HG03108 (cell line): ENCODE results near the gene TMTC2.

Experiments
- ATAC-seq: cut with Tn5 transposase; IDR thresholded peaks from one replicate; pipeline ENCODE4 v1.9.1; 2021; ENCODE audit warnings: moderate library complexity; ENCODE audit not compliant: unreplicated experiment

The TMTC2 gene

DNA sequence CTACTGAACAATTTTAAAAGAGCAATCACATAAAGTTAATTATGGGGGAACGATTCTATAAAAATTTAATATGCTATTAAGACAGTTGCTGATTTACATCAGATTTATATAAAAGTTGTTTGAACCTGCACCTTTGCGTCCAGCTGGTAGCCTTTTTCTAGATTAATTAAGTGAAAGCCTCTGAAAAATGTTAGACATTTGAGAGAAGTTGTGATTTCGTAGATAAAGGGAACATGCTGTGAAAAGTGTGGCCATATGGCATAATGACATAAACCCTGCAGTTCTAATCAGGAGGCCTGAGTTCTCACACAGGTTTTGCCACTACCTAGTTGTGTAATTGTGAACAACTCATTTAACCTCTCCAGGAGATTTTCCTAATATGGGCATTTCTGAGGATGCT, 187.2 kb downstream of the TMTC2 start:
- no peak for ATAC-seq

DNA sequence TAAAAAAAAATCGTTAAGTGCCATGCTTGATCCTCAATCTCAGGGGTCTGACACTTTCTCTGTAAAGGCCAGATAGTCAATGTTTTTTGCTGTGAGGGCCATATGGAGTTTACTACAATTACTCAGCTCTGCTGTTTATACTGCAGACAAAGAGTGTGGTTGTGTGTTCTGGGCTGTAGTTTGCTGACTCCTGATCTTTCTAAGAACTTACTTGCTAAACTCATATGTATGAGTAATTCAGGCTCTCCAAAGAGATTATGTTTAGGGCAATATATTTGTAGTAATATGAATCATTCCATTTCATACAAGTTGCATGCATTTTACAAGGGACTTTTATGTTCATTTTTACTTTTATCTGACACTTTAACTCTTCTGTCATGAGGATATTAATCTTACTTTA, 188.2 kb downstream of the TMTC2 start:
- no peak for ATAC-seq

DNA sequence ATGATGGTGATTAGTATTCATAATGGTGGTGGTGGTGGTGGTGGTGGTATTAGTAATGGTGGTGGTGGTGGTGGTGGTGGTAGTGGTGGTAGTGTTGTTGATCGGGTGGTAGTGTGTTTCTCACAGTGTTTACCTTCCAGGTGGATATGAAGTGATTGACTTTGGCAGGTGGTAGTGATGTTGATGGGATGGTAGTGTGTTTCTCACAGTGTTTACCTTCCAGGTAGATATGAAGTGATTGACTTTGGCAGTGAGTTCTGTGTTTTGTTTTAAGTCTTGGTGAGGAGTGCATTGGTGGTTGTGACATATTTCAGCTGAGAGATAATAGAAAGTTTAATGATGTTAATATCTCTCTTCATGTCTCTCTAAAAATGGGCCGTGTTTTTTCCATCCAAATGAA, 189.4 kb downstream of the TMTC2 start:
- no peak for ATAC-seq

DNA sequence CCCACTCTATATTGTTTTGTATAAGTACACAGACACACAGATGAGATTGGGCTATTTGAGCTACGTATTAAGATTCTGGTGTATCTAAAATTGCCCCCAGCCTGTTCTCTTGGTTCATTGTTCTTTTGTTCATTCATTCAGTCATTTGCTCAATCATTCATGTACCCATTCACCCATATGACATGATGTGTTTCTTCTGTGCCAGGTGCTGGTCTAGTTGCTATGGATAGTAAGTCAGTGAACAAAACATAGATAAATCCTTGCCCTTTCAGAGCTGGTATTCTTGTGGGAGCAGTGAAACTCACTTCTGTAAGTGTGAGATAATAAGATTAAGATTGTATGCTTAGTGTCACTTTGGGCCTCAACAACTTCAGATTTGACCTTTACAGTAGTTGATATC, 191.3 kb downstream of the TMTC2 start:
- ATAC-seq = no peak

DNA sequence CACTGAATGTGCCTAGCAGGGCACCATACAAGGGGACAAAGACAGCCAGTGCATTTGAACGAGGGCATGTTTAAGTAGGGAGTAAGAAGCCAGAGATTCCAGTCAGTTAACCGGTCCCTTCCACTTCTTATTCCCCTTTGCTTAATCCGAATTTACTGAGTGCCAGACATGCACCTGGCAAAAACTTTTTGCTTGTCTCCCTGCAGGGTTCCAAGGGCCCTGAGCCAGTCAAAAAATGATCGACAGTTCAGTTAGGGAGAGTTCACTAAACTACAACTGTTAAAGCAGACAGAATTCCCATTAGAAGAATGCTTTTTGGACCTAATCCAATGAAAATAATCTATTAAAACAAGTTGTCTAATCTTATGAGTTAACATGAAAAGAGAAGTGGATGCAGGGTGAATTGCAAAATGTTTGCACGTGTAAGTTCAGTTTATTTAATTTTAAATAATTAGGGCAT, 193.8 kb downstream of the TMTC2 start:
- ATAC-seq = no peak

DNA sequence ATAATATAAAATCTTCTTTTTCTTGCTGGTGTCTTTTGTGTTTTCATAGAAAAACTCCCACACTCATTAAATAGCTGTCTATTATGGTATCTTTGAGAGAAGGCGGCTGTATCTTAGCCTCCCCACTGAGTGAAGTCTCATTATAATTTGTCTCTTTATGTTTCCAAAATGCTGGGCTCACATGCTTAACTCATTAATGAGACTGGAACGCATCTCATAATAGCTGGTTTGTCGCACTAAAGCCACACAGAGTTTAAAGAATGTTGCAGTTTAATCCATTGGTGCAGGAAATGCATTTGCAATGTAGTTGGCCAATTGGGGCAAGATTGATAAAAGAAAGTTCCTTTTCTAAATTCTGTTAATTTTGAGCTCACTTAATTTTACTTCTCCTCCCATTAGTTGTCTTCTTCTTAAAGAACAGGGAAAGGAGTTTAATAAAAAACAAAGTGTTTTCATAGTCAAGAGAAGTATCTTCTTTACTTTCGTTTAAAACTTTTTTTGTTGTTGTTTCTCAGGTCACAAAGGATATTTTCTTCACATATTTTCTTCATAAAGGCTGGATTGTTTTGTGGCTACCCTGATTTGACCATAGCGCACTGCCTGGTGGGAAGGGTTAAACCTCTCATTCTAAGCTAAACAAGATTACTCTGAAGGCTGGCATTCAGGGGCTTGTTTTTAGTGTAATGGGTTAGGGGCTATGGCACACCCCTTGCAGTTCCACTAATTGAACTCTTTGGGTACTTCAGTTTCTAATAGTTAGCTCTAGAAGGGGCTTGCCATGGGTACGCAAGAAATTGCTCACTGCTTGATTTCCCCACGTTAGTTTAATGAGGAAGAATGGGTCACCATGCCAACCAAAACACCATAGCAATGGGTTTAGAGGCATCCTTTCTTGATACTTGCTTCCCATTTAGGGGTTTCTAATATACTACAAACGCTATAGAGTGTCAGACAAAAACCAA, 197.0 kb downstream of the TMTC2 start:
- ATAC-seq = no peak

DNA sequence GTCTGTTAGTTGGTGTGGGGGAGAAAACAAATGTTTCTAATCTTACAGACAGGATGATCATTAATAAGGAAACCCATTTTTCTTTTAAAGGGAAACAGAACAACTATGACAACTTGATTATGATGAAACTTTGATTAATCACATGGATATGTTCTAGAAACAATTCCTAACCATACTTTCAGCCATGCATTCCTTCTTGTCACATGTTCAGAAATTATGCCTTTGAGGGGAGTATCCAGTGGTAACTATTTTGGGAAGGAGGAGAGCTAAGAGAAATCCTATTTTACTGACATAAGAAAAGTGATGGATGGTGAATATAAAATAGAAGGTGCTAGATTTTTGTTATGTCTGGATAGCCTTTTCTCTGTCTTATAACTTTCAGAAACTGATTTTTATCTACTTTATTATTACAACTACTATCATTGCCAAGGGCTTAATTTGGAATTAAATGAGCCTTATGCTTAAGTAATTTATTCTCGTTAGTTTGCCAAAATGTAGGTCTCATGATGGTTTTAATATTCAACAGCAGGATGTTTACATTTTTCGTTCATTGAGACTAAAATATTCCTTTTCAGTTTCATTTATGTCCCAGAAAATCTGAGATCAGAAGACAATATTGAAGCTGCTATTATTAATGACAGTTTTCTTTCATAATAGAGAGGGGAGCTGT, 200.1 kb downstream of the TMTC2 start:
- ATAC-seq = no peak

DNA sequence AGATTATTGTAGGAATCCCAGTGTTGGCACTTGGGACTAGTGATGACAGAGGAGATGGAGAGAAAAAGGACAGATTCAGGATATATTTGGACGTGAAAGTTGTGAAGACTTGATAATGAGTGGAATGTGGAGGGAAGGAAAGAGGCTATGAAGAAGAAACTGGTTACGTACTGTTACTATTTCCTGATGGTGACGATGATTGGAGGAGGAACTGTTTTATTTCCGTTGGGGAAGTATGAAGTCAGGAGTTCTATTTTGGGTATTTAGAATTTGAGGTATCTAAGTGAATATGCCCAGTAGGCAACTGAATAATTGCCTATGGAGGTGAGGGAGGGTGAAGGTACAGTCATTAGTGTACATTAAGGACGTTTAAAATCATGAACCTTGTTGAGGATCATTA, 207.2 kb downstream of the TMTC2 start:
- ATAC-seq = no peak

DNA sequence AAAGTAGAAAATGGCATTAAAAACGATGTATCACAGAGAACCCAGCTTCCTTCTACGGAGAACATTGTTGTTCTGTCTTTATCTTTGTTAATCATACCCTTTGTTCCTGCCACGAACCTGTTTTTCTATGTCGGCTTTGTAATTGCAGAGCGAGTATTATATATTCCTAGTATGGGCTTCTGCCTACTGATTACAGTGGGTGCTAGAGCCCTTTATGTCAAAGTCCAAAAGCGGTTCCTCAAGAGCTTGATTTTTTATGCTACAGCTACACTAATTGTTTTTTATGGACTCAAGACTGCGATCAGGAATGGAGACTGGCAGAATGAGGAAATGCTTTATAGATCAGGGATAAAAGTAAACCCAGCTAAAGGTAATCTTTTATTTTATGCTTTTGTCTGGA, 209.6 kb downstream of the TMTC2 start:
- ATAC-seq = no peak

DNA sequence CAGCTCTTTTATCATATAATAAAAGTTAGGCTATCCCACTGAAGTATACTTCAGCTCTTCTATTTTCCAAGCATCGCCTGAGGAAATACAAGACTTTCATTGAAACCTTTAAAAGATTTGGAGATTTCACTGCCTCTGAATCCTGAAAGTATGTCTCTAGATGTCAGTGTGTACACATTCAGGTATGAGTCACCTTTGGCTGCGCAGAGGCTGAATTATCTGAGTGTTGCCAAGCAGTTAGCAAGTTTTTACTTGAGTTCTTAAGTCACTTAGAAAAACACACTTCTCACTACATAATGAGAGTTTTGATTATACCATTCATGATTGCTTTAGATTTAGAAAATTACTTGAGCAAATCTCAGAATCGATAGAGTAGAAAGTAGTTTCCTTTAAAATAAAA, 210.3 kb downstream of the TMTC2 start:
- ATAC-seq = no peak

DNA sequence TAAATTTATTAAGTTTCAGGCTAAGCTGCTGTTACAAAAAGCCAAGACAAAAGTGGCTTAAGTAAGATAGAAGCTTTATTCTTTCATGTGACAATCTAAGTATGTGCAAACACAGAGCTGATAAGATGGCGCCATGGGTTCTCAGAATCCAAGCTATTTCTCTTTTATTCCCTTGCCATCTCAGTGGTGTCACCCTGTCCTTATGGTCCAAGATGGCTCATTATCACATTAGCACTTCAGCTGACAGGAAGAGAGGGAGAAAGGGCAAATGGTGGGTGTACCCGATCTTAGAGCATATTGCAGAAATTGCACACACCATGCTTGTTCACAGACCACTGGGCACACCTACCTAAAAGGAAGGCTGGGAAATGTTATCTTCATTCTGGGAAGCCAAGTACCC, 211.7 kb downstream of the TMTC2 start:
- ATAC-seq = no peak

DNA sequence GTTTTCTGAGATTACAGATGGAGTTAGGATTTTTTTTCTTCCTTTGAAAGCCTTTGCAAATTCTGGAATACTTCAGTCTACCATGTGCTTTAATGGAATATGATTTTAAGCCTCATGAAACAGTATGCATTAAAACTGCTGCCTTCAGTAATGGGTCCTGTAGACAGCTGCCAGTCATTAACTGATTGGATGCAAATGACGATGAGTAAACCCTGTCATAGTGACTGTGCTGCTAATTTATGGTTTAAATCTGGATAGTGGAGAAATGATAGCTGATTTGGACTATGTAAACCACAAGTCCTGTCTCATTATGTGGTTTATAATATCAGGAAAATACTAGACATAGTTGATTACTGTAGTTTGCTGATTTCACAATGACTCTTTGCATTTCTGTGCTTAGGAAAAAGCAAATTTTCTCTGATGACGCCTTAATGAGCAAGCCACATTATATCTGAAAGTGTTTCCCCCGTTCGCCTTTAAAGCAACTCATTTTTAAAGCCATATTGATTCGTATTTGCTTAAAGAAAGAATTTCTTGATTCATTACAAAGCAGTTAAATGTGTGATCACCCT, 217.6 kb downstream of the TMTC2 start:
- no peak for ATAC-seq

DNA sequence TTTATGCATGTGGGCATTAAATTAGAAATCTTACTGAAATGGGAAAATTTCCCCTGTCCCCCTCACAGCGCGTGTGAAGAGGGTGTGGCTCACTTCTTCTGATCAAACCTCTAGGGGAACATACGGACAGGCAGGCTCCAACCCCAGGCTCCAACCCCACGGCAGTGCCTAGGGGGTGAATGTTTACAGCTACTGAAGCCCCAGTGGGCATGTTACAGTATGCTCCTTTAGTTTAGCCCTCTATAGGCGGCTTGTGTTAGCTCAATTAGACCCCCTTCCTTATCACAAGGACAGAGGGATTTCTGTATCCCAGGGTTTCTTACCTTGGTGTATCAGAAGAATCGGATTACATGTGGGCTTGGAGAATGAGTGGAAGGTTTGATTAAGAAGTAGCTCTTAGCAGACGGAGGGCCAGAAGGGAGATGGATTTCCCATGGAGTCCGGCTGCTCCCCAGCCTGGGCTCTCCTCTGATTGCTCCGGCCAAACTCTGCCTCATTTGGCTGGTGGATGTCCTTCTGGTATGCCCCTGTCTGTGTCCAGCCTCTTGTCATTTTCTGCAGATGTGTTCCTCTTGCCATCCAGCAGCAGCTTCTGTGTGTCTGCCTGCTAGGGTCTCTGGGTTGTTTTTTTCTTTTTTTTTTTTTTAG, 223.7 kb downstream of the TMTC2 start:
- no peak for ATAC-seq

DNA sequence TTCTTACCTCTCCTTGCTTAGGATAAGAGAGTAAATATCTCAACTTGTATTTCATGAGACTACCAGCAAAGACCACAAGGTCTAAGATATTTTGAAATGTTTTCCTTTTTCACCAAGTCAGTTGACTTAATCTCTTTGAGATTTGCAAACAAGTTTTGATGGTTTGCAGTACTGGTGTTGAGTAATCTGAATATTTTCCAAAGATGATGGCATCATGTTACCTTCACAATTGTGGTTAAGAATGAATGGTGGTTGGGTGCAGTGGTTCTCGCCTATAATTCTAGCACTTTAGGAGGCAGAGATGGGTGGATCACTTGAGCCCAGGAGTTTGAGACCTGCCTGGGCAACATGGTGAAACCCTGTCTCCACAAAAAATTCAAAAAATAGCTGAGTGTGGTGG, 225.7 kb downstream of the TMTC2 start:
- no peak for ATAC-seq

DNA sequence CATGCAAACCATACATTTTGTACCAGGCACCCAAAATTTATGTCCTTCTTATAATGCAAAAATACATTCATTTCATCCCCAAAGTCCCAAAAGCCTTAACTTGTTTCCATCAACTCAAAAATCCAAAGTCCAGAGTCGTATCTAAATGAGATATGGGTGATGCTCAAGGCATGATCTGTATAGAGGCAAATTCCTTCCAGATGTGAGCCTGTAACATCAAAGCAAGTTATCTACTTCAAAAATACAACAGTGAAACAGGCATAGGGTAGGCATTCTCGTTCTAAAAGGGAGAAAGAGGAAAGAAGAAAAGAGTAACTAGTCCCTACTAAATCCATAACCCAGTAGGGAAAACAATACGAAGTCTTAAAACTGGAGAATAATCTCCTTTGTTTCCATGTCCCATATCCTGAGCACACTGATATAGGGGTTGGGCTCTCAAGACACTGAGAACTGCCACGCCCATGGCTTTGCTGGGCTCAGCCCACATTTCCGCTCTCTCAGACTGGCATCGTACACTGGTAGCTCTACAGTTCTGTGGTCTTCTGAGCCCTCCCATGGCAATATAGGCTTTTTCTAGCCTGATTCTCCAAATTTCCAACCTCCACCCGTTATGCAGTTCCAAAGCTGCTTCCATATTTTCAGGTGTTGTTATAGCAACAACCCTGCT, 232.8 kb downstream of the TMTC2 start:
- no peak for ATAC-seq

DNA sequence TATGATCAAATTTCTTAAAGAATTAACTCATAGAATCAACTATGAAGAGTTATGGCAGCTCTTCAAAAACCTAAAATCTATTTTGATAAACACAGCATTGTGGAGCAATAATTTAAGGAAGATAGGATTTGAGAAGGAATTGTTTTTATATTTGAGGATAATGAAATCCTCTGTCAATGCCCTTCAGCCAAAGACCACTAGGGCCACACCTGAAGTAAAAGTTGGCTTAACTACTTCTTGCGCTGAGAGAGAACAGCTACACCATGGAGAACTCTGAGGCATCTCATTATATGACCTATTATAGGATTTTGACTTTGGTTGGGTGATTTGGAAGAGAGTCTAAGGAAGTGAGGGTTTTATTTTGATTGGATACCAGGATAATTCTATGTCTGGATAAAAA, 237.2 kb downstream of the TMTC2 start:
- no peak for ATAC-seq

DNA sequence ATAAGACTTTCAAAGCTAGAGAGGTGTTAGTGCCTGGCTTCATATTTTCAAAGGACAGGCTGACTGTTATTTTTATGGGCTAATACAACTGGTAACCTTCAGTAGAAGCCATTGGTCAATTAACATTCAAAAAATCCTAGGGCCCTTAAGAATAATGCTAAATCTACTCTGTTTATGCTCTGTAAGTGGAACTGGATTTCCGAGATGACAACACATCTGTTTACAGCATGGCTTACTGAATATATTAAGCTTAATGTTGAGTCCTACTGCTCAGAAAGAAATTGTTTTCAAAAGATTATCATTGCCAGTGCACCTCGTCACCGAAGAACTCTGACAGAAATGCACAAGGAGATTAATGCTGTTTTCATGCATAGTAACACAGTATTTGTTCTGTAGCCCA, 239.9 kb downstream of the TMTC2 start:
- no peak for ATAC-seq

DNA sequence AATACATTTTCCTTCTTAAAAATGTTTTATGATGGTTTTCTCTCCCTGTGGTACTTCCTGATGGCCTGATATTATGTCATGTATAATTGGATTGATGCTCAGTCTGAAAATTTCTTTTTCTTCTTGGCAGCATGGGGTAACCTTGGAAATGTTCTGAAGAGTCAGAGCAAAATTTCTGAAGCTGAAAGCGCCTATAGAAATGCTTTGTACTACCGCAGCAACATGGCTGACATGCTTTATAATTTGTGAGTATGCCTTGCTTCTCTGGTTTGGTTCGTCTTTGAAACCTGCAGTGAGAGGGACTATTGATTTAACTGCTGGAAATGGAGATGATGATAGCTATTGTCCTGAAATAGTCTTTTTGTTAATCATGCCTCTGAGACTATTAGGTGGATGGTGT, 243.6 kb downstream of the TMTC2 start:
- no peak for ATAC-seq

DNA sequence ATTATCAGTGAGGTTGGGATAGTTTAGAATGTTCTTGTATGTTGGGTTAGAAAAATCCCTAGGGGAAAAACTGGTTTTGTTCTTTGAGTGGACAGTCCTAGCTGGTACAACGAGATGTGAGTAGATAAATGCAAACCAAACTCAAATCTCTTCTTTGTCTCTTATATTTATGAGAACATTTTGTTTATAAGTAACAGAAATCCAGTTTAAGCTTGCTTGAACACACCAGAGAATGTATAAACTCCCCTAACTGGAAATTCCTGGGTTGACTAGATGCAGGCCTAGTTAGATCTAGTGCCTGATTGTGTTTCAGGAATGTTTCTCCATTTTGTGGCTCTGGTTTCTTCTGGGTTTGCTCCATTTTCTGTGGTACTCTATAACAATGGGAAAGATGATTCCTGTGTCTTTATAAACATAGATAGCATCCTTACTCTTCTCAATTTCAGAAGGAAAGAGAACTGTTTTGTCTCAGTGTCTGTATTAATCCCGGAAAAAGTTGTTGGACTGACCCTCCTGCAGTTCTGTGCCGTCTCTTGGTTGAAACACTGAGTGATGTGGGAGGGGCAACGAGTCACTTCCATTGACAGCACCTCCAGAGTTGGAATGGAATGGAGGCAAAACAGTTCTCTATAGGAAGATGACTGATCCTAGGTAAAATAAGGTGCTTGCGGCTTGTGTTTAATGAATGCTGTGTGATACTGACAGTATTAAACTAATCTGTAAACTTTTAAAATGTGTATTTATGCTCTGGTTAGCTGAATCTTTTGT, 244.8 kb downstream of the TMTC2 start:
- no peak for ATAC-seq

DNA sequence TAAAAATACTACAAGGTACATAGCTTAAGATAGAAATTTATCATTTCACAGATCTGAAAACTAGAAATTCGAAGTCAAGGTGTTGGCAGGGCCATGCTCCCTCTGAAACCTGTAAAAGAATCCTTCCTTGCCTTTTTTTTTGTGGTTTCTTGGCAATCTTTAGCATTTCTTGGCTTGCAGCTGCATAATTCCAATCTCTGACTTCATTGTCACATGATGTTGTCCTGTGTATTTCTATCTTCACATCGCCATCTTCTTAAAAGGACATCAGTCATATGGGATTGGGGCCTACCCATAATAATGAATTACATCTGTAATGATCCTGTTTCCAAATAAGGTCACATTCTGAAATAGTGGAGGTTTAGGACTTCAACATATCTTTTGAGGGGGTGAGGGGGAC, 250.4 kb downstream of the TMTC2 start:
- no peak for ATAC-seq
